PFSK-1 (cell line): Measurements from ENCODE around the gene WDR91. TPM values are rescaled to one million over a fixed set of nuclear protein-coding genes. Genes with fewer than 3 reads are reported as not detected.

ENCODE experiments used
- FOXP2 ChIP-seq: optimal IDR thresholded peaks from 2 replicates; pipeline ENCODE3; 2011; ENCODE audit warnings: borderline replicate concordance, control low read depth, inconsistent platforms; ENCODE audit not compliant: insufficient read depth; ENCODE audit errors: extremely low read length, extremely low read depth
- POLR2AphosphoS5 ChIP-seq: IDR thresholded peaks from 2 replicates; pipeline ENCODE4 v1.6.1; 2012; ENCODE audit warnings: low read depth, mild to moderate bottlenecking, control low read depth, low read length, moderate library complexity
- SIN3A ChIP-seq: IDR thresholded peaks from 2 replicates; pipeline ENCODE4 v1.6.1; 2012; ENCODE audit warnings: mild to moderate bottlenecking, low read length, moderate library complexity, borderline replicate concordance; ENCODE audit not compliant: insufficient read depth
- TAF1 ChIP-seq: IDR thresholded peaks from 2 replicates; pipeline ENCODE4 v1.6.1; 2012; ENCODE audit warnings: low read length, control low read depth, borderline replicate concordance; ENCODE audit not compliant: insufficient read depth
- polyA plus RNA-seq: library from polyadenylated mRNA; unstranded; fragments of >200 nt; gene quantifications from one replicate; pipeline ENCODE4 v1.2.1, GENCODE V29; 2012; ENCODE audit warnings: low read depth, missing spikeins; ENCODE audit not compliant: insufficient read length
- TF ChIP-seq, protein P1 (sequence below), 2 experiments: IDR thresholded peaks; 2 replicates each; pipeline versions ENCODE4 v1.6.1 to v1.8.0; 2011 to 2012; ENCODE audit warnings: low read depth in 2 of 2, low read length in 2 of 2, control low read depth in 1 of 2, inconsistent platforms in 1 of 2, mild to moderate bottlenecking in 1 of 2, moderate library complexity in 1 of 2; ENCODE audit not compliant: insufficient read depth in 1 of 2

Gene WDR91
- 4.7 TPM for polyA plus RNA-seq

DNA sequence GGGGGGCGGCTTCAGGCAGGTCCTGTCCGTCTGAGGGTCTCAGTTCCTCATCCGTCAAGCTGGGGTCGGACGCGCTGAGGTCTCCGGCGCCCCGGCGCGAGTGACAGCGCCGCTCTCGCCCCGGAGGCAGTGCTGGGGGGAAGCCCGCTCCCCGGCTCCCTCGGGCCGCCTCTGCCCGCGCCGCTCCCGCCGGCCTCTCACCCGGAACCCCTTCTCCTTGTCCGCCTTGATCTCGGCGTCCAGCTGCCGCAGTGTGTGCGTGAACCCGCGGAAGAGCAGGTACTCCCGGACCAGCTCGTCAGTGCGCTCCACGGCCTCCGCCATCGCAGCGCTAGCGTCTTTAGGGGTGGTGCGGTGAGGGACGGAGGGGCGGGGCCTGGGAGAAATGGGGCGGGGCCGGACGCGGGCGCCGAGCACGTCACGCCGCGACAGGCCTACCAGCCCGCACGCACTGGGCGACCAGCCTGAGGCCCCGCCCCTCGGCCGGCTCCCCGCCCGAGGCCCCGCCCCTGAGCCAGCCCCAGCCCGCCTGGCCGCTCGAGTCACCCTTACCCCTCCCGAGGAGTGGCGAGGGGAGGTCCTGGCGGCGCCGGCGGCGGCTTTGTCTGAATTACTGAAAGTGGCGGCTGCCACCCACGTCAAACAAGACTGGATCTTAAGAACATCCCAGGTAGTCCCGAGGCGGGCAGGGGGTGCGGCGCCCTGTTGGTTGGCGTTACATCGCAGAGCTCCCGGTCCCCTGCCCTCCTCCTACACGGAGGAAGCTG is at the start of gene WDR91:
Gene WDR91, minus strand, starts transcription at position 348 of the 767 bp plus-strand sequence. Its CDS starts 24 bp downstream, at position 324.
- TF ChIP-seq, protein P1, sequence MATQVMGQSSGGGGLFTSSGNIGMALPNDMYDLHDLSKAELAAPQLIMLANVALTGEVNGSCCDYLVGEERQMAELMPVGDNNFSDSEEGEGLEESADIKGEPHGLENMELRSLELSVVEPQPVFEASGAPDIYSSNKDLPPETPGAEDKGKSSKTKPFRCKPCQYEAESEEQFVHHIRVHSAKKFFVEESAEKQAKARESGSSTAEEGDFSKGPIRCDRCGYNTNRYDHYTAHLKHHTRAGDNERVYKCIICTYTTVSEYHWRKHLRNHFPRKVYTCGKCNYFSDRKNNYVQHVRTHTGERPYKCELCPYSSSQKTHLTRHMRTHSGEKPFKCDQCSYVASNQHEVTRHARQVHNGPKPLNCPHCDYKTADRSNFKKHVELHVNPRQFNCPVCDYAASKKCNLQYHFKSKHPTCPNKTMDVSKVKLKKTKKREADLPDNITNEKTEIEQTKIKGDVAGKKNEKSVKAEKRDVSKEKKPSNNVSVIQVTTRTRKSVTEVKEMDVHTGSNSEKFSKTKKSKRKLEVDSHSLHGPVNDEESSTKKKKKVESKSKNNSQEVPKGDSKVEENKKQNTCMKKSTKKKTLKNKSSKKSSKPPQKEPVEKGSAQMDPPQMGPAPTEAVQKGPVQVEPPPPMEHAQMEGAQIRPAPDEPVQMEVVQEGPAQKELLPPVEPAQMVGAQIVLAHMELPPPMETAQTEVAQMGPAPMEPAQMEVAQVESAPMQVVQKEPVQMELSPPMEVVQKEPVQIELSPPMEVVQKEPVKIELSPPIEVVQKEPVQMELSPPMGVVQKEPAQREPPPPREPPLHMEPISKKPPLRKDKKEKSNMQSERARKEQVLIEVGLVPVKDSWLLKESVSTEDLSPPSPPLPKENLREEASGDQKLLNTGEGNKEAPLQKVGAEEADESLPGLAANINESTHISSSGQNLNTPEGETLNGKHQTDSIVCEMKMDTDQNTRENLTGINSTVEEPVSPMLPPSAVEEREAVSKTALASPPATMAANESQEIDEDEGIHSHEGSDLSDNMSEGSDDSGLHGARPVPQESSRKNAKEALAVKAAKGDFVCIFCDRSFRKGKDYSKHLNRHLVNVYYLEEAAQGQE (IDR thresholded peaks at IDR 0.05; ENCODE audit: insufficient read depth in 1 of 2, low read depth in 2 of 2, low read length in 2 of 2): 0 out of 4 replicates have a peak, but pooled peaks of 1 of the 2 experiments have one; percentile 16
- peak; percentile 95 for TF ChIP-seq TAF1
- peak; percentile 86 for TF ChIP-seq POLR2AphosphoS5
- TF ChIP-seq FOXP2: no peak
- TF ChIP-seq SIN3A: no peak

DNA sequence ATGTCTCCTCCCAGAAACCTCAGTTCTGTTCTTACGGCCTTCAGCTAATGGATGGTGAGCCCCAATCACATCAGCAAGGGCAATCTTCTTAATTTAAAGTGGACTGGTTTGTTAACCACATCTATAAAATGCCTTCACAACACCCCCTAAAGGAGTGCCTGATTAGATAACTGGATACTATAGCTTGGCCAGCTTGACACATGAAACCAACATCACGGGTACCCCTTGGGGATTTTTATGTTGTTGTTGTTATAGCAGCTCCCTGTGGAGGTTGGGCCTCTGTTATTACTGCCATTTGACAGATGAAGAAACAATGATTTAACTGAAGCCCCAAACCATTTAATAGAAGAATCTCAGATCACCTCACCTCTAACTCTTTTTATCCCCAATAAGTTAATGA is 49.1 kb upstream of the WDR91 start:
- no peak for TF ChIP-seq POLR2AphosphoS5
- no peak for TF ChIP-seq FOXP2
- TF ChIP-seq, protein P1 (IDR thresholded peaks at IDR 0.05; ENCODE audit: insufficient read depth in 1 of 2, low read depth in 2 of 2, low read length in 2 of 2): no peak
- TF ChIP-seq TAF1: no peak
- TF ChIP-seq SIN3A: no peak

DNA sequence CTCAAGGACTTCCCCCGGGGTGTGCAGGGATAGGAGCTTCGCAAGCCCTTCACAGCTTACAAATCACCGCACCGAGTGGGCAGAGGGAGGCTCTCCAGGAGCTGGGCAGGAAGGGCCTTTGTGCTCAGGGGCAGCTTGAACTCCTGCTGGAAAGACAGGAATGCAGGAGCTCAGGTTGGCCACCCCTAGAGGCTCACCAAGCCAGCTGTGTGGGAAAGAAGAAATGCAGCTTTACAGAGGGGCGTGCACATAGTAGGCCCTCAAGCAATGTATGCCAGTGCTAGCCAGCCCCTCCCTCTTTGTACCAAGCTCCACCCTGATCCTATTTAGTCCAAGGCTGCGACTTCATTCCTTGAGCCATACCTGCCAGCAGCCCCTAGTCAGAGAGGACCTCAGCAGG is 48.4 kb upstream of the WDR91 start:
- TF ChIP-seq SIN3A (no peak), TAF1 (no peak), FOXP2 (no peak), POLR2AphosphoS5 (no peak)
- TF ChIP-seq, protein P1 (IDR thresholded peaks at IDR 0.05; ENCODE audit: insufficient read depth in 1 of 2, low read depth in 2 of 2, low read length in 2 of 2): no peak

DNA sequence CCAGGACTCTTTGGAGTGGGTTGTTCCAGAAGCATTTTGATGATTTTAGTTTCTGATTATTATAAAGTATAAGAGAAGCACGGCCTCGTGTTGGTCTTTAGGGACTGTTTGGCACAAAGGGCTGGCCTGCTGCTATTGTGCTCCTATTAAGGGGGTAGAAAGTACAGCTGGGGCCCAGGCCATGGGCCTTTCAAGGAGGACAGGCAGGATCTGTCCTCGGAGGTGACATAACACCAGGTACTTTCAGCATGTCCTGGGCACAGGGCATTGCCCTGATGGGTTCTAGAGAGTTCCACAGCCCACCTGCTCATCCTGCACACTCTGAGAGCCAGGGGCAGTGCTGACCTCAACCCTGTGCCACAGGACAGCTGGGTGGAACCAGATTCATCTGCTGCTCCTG is 47.3 kb upstream of the WDR91 start:
- TF ChIP-seq POLR2AphosphoS5 (no peak), SIN3A (no peak), FOXP2 (no peak), TAF1 (no peak)
- TF ChIP-seq, protein P1 (IDR thresholded peaks at IDR 0.05; ENCODE audit: insufficient read depth in 1 of 2, low read depth in 2 of 2, low read length in 2 of 2): no peak
